HFF-Myc (cell line): ENCODE measurements around the gene PRELID3B.

Experiments used
- DNase-seq: peaks from one replicate; pipeline ENCODE4 v3.0.0-alpha.2; 2011; ENCODE audit warnings: low read depth; ENCODE audit errors: extremely low read depth
- H3K4me3 ChIP-seq: replicated peaks from 2 replicates; pipeline ENCODE4 v1.5.1; 2011; ENCODE audit warnings: low read depth, mild to moderate bottlenecking, control low read depth, low read length
- TF ChIP-seq, protein P1 (sequence below): IDR thresholded peaks from 2 replicates; pipeline ENCODE4 v1.5.1; 2012; ENCODE audit warnings: mild to moderate bottlenecking, low read depth, low read length, control low read depth; ENCODE audit errors: missing control alignments

PRELID3B gene

DNA sequence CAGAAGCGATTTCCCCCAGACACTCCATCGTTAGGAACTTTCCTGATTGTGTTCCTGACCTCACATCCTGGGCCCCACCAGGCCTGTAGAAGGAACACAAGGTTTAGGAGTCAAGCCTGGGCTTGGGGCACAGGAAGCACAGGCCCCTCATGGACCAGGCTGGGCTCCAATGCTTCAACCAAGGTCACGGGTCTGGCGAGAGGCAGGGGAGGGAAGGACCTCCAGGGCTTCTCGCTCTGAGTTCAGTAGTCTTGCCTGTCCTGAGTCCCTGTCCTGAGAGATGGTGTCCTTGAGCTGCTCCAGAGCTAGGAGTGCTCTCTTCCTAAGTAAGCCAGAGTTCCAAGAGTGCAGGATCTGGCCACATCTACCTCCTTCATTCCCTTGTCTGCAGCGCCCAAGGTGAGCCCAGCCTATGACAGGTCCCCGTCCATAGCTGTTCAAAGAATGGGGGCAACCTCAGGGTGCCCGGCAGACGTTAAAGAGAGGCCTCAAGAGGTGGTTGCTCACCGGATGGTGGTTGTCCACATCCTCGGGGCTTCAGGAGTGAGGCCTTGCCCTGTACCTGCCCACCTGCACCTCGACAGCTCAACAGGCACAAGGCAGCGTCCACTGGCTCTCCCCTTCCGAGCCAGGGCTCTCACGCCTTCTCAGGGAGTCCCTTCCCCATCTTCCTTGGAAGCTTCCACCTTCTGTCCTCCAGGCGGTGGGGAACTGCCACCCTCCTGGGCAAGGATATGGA, 24.9 kb downstream of the PRELID3B start:
- TF ChIP-seq, protein P1, sequence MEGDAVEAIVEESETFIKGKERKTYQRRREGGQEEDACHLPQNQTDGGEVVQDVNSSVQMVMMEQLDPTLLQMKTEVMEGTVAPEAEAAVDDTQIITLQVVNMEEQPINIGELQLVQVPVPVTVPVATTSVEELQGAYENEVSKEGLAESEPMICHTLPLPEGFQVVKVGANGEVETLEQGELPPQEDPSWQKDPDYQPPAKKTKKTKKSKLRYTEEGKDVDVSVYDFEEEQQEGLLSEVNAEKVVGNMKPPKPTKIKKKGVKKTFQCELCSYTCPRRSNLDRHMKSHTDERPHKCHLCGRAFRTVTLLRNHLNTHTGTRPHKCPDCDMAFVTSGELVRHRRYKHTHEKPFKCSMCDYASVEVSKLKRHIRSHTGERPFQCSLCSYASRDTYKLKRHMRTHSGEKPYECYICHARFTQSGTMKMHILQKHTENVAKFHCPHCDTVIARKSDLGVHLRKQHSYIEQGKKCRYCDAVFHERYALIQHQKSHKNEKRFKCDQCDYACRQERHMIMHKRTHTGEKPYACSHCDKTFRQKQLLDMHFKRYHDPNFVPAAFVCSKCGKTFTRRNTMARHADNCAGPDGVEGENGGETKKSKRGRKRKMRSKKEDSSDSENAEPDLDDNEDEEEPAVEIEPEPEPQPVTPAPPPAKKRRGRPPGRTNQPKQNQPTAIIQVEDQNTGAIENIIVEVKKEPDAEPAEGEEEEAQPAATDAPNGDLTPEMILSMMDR = no peak
- no peak overlapping the region for H3K4me3 ChIP-seq
- no peak for DNase-seq

DNA sequence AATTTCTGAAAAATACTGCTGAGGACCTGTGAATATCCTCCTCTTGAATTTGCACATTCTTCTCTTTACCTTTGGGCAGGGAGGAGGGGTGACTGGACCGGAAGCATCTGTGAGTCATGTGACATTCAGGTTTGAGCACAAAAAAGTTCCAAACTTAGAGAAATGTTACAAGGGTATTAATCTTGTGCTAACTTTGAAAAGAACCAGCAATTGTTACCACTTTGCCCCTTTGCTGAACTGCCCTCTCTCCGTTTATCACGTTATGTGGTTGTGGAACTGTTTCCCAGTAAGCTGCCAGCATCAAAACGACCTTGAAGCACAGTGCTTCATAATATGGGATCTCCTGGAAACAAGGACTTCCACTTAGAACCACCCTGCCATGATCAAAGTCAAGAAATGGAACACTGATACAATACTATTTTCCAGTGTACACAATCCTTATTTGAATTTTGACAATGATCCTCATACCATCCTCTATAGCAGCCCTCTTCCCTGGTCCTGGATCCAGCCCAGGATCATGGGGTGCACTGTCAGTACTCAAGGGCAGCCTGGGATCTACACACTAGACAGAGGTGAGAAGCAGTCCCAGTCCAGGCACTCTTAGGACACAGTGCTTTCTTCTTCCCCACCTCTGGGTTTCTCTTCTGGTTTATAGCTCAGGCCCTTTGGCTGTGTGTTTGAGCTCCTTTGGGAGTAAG, 25.6 kb downstream of the PRELID3B start:
- TF ChIP-seq, protein P1 = no peak
- DNase-seq = no peak
- H3K4me3 ChIP-seq = no peak overlapping the region

DNA sequence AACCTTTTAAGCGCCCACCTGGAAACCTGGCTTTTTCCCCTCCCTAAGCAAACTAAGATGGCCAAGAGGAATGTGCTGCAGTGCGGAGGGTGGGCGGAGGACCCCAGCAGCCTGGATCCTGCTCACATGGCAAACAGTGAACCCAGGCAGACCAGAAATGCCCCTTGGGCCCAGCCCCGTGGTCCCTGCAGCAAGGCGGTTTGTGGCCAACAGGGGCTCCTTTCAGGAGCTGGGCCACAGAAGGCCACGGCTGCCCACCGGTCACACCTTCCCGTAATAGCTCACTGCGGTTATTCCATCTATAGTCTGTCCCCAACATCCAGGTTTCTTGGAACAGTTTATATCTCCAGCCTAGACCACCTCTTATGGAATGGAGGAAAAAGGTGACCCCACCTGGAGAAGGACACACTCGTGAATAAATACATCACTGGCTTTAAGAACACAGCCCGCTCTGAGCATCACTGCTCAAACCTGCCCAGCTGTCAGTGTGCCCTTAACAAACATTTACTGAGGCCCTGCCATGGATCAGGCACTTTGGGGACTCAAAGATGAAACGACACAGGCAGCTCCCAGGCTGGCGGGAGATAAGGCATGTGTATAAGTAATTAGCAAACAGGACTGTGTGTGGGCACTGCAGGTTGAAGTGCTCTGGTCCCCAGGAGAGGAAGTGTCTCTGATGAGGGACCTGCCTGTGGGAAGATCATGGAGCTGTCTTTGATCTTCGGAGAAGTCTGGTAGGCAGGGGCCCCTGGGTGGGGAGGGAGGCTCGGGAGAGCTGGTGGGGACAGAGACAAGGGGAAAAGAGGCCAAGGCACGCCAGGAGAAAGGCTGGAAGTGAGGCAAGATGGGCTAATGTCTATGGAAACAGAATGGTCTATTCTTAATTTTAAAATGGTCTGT, 26.5 kb downstream of the PRELID3B start:
- no peak overlapping the region for H3K4me3 ChIP-seq
- TF ChIP-seq, protein P1 = no peak
- DNase-seq = no peak

DNA sequence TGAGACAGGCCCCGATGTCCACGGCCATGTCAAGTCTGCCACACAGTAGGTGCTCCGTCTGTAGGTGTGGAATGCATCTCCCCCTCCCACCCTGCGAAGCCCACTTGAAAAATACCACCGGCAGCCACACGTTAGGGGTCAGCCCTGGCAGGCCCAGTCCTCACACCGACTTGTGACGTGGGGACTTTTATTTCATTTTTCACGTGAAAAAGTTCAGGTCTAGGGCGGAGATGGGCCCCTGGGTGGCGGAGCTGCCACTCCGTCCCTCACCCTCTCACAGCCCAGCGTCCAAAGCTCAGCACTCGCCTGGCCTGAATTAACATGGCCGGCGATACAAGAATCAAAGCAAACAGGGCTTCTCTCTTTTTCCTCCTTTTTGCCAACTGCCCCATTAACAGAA, 27.2 kb downstream of the PRELID3B start:
- DNase-seq = no peak
- no peak overlapping the region for H3K4me3 ChIP-seq
- TF ChIP-seq, protein P1 = no peak

DNA sequence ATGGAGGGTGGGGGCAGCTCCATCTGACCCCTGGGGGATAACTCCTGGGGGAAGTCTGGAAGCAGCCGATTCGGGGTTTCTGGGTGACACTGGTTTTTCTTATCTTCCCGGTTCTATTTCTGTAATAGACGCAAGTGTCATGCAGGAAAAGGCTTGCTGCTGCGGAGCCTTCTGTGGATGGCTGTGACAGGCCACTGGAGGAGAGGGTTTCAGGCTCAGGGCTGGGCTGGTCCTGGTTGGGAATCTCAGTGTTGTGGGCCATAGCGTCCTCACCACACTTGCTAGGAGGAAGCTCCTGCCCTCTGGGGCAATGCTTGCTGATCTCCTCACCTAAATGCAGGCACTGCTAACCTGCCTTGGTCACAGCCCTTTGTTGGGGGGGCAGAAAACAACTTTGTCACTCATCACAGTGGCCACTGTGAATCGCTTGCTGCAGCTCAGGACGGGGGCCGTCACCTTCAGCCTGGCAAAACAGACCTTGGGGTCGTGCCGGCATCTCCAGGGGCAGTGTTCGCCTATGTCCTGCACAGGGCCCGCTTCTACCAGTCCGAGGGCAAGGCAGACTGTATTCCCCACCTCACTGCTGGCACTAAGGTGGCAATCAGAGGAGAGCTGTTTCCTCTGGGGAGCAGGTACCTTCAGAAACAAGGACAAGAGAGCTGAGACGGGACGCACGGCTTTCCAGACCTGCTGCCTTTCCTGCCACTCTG, 27.8 kb downstream of the PRELID3B start:
- TF ChIP-seq, protein P1 = no peak
- no peak overlapping the region for H3K4me3 ChIP-seq
- no peak for DNase-seq

DNA sequence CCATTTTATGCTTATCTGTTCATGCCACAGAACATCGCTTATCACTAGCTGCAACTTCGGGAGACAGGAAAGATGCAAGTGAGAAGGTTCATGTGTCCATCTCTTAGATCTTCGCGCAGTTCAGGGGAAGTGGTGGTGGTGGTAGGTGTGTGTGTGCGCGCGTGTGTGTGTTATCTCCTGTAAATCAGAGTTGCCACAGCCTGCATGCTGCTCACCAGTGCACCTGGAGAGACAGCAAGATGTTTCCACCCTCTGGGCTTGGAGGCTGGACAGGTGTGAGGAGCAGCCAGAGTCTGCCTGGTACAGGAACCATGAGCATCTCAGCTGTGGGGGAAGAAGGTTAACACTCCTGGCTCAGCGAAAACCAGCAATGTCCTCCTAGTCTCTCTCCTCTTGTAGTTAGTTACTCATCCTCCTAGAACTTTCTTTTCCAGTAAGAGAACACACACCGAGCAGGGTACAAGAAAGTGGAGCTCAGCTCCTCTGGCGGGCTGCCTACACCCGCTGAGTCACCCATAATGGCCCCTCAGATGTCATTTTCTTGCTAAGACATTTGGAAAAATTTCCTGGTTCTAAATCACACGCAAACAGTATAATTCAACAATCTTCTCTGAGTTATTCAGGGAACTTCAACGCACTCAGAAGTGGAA, 28.5 kb downstream of the PRELID3B start:
- no peak overlapping the region for H3K4me3 ChIP-seq
- TF ChIP-seq, protein P1 = no peak
- no peak for DNase-seq
